Measurements from ENCODE around the gene SAA1.

DNA sequence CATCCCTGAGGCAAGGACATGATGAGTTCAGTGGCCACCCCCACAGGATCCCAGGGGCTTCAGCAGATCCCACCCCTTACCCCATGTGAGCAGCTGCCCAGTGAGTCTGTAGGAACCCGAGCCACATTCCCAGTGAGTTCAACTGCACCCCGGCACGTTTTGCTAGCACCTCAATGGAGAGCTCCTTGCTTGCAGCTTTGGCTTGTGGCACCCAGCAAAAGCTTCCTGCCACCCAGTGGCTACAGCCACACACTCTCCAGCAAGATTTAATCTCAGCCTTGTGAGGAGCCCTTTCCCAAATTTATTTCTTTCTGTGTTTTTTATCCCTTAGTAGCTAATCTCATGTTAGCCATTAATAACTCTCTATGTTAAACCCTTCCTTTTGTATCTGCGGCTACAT lies 4.0 kb downstream of the SAA1 start:
- TF ChIP-seq CTCF (IDR thresholded peaks at IDR 0.05): no peak
- TF ChIP-seq POLR2A (IDR thresholded peaks at IDR 0.05): no peak
